Esophagus muscularis mucosa (tissue), 3 donors: Measurements from ENCODE around the gene GPA33.

Experiments used
- CTCF ChIP-seq, 3 experiments: fragments of 200-600 bp in 2 of 3; fragments of 450-650 bp in 1 of 3; sonication (generic) in 2 of 3; IDR thresholded peaks; one replicate each; pipeline ENCODE4 v1.5.1; 2017 to 2019; ENCODE audit warnings: antibody characterized with exemption in 3 of 3, mild to moderate bottlenecking in 2 of 3, moderate library complexity in 1 of 3
- POLR2AphosphoS5 ChIP-seq, 2 donors: sonication (generic); formaldehyde crosslinking; IDR thresholded peaks; one replicate each; pipeline ENCODE4 v1.6.1; 2017; ENCODE audit warnings: antibody characterized with exemption in 2 of 2

GRCh38 chr1:167120899-167121298, 30.7 kb upstream of the GPA33 start:
- TF ChIP-seq CTCF (IDR thresholded peaks at IDR 0.05) (no peak), POLR2AphosphoS5 (IDR thresholded peaks at IDR 0.05) (no peak)
